H9 (cell line): ENCODE data around the gene FZD2. TPM values are rescaled to one million over a fixed set of nuclear protein-coding genes. Genes with fewer than 3 reads are reported as not detected.

Experiments used
- DNase-seq: peaks from one replicate; pipeline ENCODE4 v3.0.0-alpha.2; 2017
- H2AFZ ChIP-seq: one replicate; pipeline ENCODE4 v1.6.1; 2013; ENCODE audit warnings: mild to moderate bottlenecking, low read length, control low read depth, moderate library complexity
- H2AK5ac ChIP-seq: 2 replicates; pipeline ENCODE4 v1.6.1; 2013; ENCODE audit warnings: low read length, control low read depth, mixed read lengths; ENCODE audit not compliant: insufficient read length
- H2BK120ac ChIP-seq: one replicate; pipeline ENCODE4 v1.6.1; 2013; ENCODE audit warnings: low read depth, mild to moderate bottlenecking, low read length, control low read depth, inconsistent platforms; ENCODE audit not compliant: poor library complexity, severe bottlenecking
- H2BK12ac ChIP-seq: 2 replicates; pipeline ENCODE4 v1.6.1; 2013; ENCODE audit warnings: low read length, control low read depth, mixed read lengths, low read depth; ENCODE audit not compliant: insufficient read length
- H2BK15ac ChIP-seq: 2 replicates; pipeline ENCODE4 v1.6.1; 2013; ENCODE audit warnings: low read depth, low read length, control low read depth
- H2BK20ac ChIP-seq: one replicate; pipeline ENCODE4 v1.6.1; 2013; ENCODE audit warnings: low read depth, mild to moderate bottlenecking, low read length, control low read depth, inconsistent platforms; ENCODE audit not compliant: poor library complexity, severe bottlenecking
- H2BK5ac ChIP-seq: 2 replicates; pipeline ENCODE4 v1.6.1; 2013; ENCODE audit warnings: low read length, control low read depth, mixed read lengths; ENCODE audit not compliant: insufficient read length
- H3K14ac ChIP-seq: 2 replicates; pipeline ENCODE4 v1.6.1; 2013; ENCODE audit warnings: low read length, control low read depth; ENCODE audit not compliant: insufficient read depth
- H3K18ac ChIP-seq: 2 replicates; pipeline ENCODE4 v1.6.1; 2013; ENCODE audit warnings: low read depth, mild to moderate bottlenecking, mixed read lengths, low read length, control low read depth; ENCODE audit not compliant: insufficient read length
- H3K23ac ChIP-seq: 2 replicates; pipeline ENCODE4 v1.6.1; 2013; ENCODE audit warnings: low read length, control low read depth, mixed read lengths, low read depth; ENCODE audit not compliant: insufficient read length
- H3K23me2 ChIP-seq: 2 replicates; pipeline ENCODE4 v1.6.1; 2013; ENCODE audit warnings: low read depth, mild to moderate bottlenecking, mixed read lengths, low read length, control low read depth; ENCODE audit not compliant: insufficient read length, poor library complexity, severe bottlenecking
- H3K27ac ChIP-seq: 2 replicates; pipeline ENCODE4 v1.5.1; 2013; ENCODE audit warnings: low read length, control low read depth, mixed read lengths, low read depth; ENCODE audit not compliant: insufficient read length
- H3K27me3 ChIP-seq: 2 replicates; pipeline ENCODE4 v1.6.1; 2013; ENCODE audit warnings: low read length, control low read depth, inconsistent platforms; ENCODE audit not compliant: insufficient read depth
- H3K4ac ChIP-seq: 2 replicates; pipeline ENCODE4 v1.6.1; 2013; ENCODE audit warnings: low read depth, mild to moderate bottlenecking, control low read depth, inconsistent platforms, low read length, moderate library complexity
- H3K4me1 ChIP-seq: 2 replicates; pipeline ENCODE4 v1.6.1; 2013; ENCODE audit warnings: low read length, control low read depth, inconsistent platforms; ENCODE audit not compliant: insufficient read depth
- H3K4me2 ChIP-seq: 2 replicates; pipeline ENCODE4 v1.6.1; 2013; ENCODE audit warnings: low read length, control low read depth, mixed read lengths; ENCODE audit not compliant: insufficient read length, insufficient read depth
- H3K56ac ChIP-seq: 2 replicates; pipeline ENCODE4 v1.6.1; 2013; ENCODE audit warnings: low read depth, mild to moderate bottlenecking, mixed read lengths, low read length, control low read depth; ENCODE audit not compliant: insufficient read length
- H3K79me1 ChIP-seq: 2 replicates; pipeline ENCODE4 v1.6.1; 2013; ENCODE audit warnings: low read depth, mild to moderate bottlenecking, moderate library complexity, low read length, control low read depth, inconsistent platforms; ENCODE audit not compliant: insufficient read depth, poor library complexity, severe bottlenecking
- H3K79me2 ChIP-seq: 2 replicates; pipeline ENCODE4 v1.6.1; 2013; ENCODE audit warnings: low read length, control low read depth, inconsistent platforms; ENCODE audit not compliant: insufficient read depth
- H3K9ac ChIP-seq: 2 replicates; pipeline ENCODE4 v1.6.1; 2013; ENCODE audit warnings: low read length, control low read depth, mixed read lengths; ENCODE audit not compliant: insufficient read length; ENCODE audit errors: extremely low read depth
- H3K9me3 ChIP-seq: one replicate; pipeline ENCODE4 v1.6.1; 2013; ENCODE audit warnings: low read depth, low read length, inconsistent platforms; ENCODE audit not compliant: control insufficient read depth
- H3T11ph ChIP-seq: one replicate; pipeline ENCODE4 v1.6.1; 2013; ENCODE audit warnings: mild to moderate bottlenecking, low read length, control low read depth, inconsistent platforms
- H4K20me1 ChIP-seq: one replicate; pipeline ENCODE4 v1.6.1; 2013; ENCODE audit not compliant: control insufficient read depth, insufficient read length, insufficient read depth
- H4K5ac ChIP-seq: 2 replicates; pipeline ENCODE4 v1.6.1; 2013; ENCODE audit warnings: low read depth, mild to moderate bottlenecking, mixed read lengths, low read length, control low read depth; ENCODE audit not compliant: insufficient read length
- H4K8ac ChIP-seq: replicated peaks from 2 replicates; pipeline ENCODE4 v1.6.1; 2013; ENCODE audit warnings: low read length, control low read depth, mixed read lengths, low read depth; ENCODE audit not compliant: insufficient read length
- H4K91ac ChIP-seq: 2 replicates; pipeline ENCODE4 v1.6.1; 2013; ENCODE audit warnings: low read depth, mild to moderate bottlenecking, moderate library complexity, mixed read lengths, low read length, control low read depth; ENCODE audit not compliant: insufficient read length
- H3K27ac Mint-ChIP-seq, 3 experiments: 2 replicates in 2 of 3; 3 replicates in 1 of 3; pipeline ENCODE4 v1.8.0; 2020 to 2021; ENCODE audit warnings: mixed read lengths in 3 of 3, mild to moderate bottlenecking in 1 of 3, moderate library complexity in 1 of 3
- H3K27me3 Mint-ChIP-seq: 2 replicates; pipeline ENCODE4 v1.8.0; 2021; ENCODE audit warnings: low read depth, mild to moderate bottlenecking, moderate library complexity, mixed read lengths
- H3K36me3 Mint-ChIP-seq, 3 experiments: 2 replicates in 2 of 3; 3 replicates in 1 of 3; pipeline ENCODE4 v1.8.0; 2020 to 2021; ENCODE audit warnings: low read depth in 3 of 3, mixed read lengths in 3 of 3; ENCODE audit not compliant: insufficient read depth in 1 of 3
- H3K4me1 Mint-ChIP-seq, 2 experiments: 2 replicates each; pipeline ENCODE4 v1.8.0; 2020; ENCODE audit warnings: mixed read lengths in 2 of 2
- H3K4me3 Mint-ChIP-seq, 2 experiments: 2 replicates in 1 of 2; 3 replicates in 1 of 2; pipeline ENCODE4 v1.8.0; 2020 to 2021; ENCODE audit warnings: mild to moderate bottlenecking in 2 of 2, mixed read lengths in 2 of 2, moderate library complexity in 1 of 2
- H3K9me3 Mint-ChIP-seq, 2 experiments: 2 replicates in 1 of 2; 3 replicates in 1 of 2; pipeline ENCODE4 v1.8.0; 2020; ENCODE audit warnings: mild to moderate bottlenecking in 2 of 2, mixed read lengths in 2 of 2, moderate library complexity in 1 of 2
- CTCF ChIP-seq: fragments of 200-600 bp; sonication (generic); conservative IDR thresholded peaks from 3 replicates; pipeline ENCODE4 v1.8.0; 2021; ENCODE audit warnings: antibody characterized with exemption, mild to moderate bottlenecking
- WGBS: extraction: QIAGEN DNeasy Blood & Tissue Kit; methylation state at CpG from one replicate; pipeline ENCODE4 v1.1.7; 2013; ENCODE audit warnings: missing lambda C conversion rate, low lambda C conversion rate, mixed read lengths; ENCODE audit not compliant: insufficient read length; ENCODE audit errors: extremely low coverage; 5-methylcytosine and 5-hydroxymethylcytosine counted together
- total RNA-seq: library from RNA; stranded (reverse); gene quantifications from 2 replicates; pipeline ENCODE4 v1.2.1, GENCODE V29; 2021

FZD2 gene
- total RNA-seq, 1 experiment from 2014 or later, result 18.2 TPM

GRCh38 chr17:44606658-44607057, 49.4 kb downstream of the FZD2 start:
- Histone ChIP-seq H2BK20ac (no peak overlapping the region), H3K27ac (no peak overlapping the region), H4K20me1 (no peaks in the 10 kb centered on the region), H3K18ac (no peak overlapping the region), H3K14ac (no peak overlapping the region), H3K56ac (no peak overlapping the region), H3T11ph (no peak overlapping the region), H3K79me2 (no peaks in the 10 kb centered on the region), H4K91ac (no peak overlapping the region), H4K5ac (no peak overlapping the region), H2AK5ac (no peak overlapping the region), H2BK15ac (no peak overlapping the region), H3K23ac (no peak overlapping the region), H3K79me1 (no peaks in the 10 kb centered on the region), H3K4me1 (peaks cover 8% of the 10 kb centered on the region; the same call in 1 of the 2 replicates), H2BK12ac (no peak overlapping the region), H3K23me2 (no peaks in the 10 kb centered on the region), H3K9ac (no peak overlapping the region), H2AFZ (no peak overlapping the region), H2BK5ac (no peak overlapping the region), H3K9me3 (no peaks in the 10 kb centered on the region), H2BK120ac (no peak overlapping the region), H3K4ac (no peak overlapping the region), H3K4me2 (no peak overlapping the region), H3K27me3 (no peaks in the 10 kb centered on the region), H4K8ac (no peak overlapping the region)
- DNase-seq, result no peak
- H3K9me3 Mint-ChIP-seq, result no peaks in the 10 kb centered on the region
- H3K27me3 Mint-ChIP-seq, result peaks cover 4% of the 10 kb centered on the region
- no CpG with 5 or more reads among the region's 11 CpGs for WGBS
- H3K4me1 Mint-ChIP-seq, result peaks cover 19 to 40% of the 10 kb centered on the region in 2 experiments
- no peaks in the 10 kb centered on the region; a peak in 1 of 7 replicates for H3K36me3 Mint-ChIP-seq
- no peak overlapping the region; a peak in 1 of 7 replicates for H3K27ac Mint-ChIP-seq
- TF ChIP-seq CTCF, result no peak
- H3K4me3 Mint-ChIP-seq, result no peak overlapping the region
